ENCODE measurements around the gene TEFM. TPM values are rescaled to one million over a fixed set of nuclear protein-coding genes. Genes with fewer than 3 reads are reported as not detected.

TEFM gene
- total and polyA plus RNA-seq, 2 of the 8 experiments (the other 6 are each of a cell fraction or from before 2014, with no cell fraction given) = 6.1 to 10.9 TPM

GRCh38 chr17:30927756-30928155 lies 21.7 kb upstream of the TEFM start:
- H3K18ac ChIP-seq (ENCODE audit: extremely low read depth, low read length) = no peak overlapping the region
- TF ChIP-seq CREB1 (IDR thresholded peaks at IDR 0.05) (no peak), CTBP2 (IDR thresholded peaks at IDR 0.05; ENCODE audit: borderline replicate concordance, insufficient read depth, insufficient read length, low read length) (no peak), RNF2 (IDR thresholded peaks at IDR 0.05; ENCODE audit: borderline replicate concordance, low read depth, low read length, missing control alignments, poor library complexity, severe bottlenecking) (no peak), EZH2 (IDR thresholded peaks at IDR 0.05; ENCODE audit: low read depth, low read length, severe bottlenecking) (no peak), MAFK (IDR thresholded peaks at IDR 0.05; ENCODE audit: low read depth, low read length) (no peak), RFX5 (IDR thresholded peaks at IDR 0.05; ENCODE audit: borderline replicate concordance, low read depth, low read length) (no peak), EP300 (IDR thresholded peaks at IDR 0.05; ENCODE audit: borderline replicate concordance in 1 of 2, low read depth in 2 of 2, low read length in 2 of 2) (no peak), CBX5 (IDR thresholded peaks at IDR 0.05; ENCODE audit: low read depth, low read length) (no peak), SIRT6 (IDR thresholded peaks at IDR 0.05; ENCODE audit: low read length) (no peak), CHD1 (IDR thresholded peaks at IDR 0.05; ENCODE audit: low read depth, low read length) (no peak), NANOG (IDR thresholded peaks at IDR 0.05; ENCODE audit: insufficient read depth, low read depth, low read length, poor library complexity, severe bottlenecking) (no peak)
- TF ChIP-seq, protein P1, sequence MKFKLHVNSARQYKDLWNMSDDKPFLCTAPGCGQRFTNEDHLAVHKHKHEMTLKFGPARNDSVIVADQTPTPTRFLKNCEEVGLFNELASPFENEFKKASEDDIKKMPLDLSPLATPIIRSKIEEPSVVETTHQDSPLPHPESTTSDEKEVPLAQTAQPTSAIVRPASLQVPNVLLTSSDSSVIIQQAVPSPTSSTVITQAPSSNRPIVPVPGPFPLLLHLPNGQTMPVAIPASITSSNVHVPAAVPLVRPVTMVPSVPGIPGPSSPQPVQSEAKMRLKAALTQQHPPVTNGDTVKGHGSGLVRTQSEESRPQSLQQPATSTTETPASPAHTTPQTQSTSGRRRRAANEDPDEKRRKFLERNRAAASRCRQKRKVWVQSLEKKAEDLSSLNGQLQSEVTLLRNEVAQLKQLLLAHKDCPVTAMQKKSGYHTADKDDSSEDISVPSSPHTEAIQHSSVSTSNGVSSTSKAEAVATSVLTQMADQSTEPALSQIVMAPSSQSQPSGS (IDR thresholded peaks at IDR 0.05; ENCODE audit: low read length) = no peak

More at GRCh38 chr17:30927756-30928155, 21.7 kb upstream of the TEFM start:
- no peaks in the 10 kb centered on the region for H3K79me1 ChIP-seq (ENCODE audit: low read depth, low read length)
- peaks cover 7 to 18% (median 12%) of the 10 kb centered on the region in 4 experiments for H3K27me3 ChIP-seq (replicated peaks in 1 of 4; ENCODE audit: control insufficient read depth in 3 of 4, extremely low read depth in 1 of 4, insufficient read depth in 3 of 4, low read length in 3 of 4)
- H3K23ac ChIP-seq (ENCODE audit: insufficient read length) = no peak overlapping the region
- H3K9me3 ChIP-seq (ENCODE audit: insufficient read depth in 2 of 2, low read depth in 1 of 2, low read length in 1 of 2) = no peaks in the 10 kb centered on the region
- DNase-seq (ENCODE audit: low read depth in 1 of 2, low spot score in 2 of 2) = no peak
- H3K4ac ChIP-seq (replicated peaks; ENCODE audit: insufficient read length, low read depth, low read length) = no peak overlapping the region
- H4K5ac ChIP-seq (ENCODE audit: insufficient read length, low read depth, low read length) = no peak overlapping the region
- no peak overlapping the region for H3K9ac ChIP-seq (replicated peaks in 1 of 4; ENCODE audit: extremely low read depth in 1 of 4, low read depth in 3 of 4, low read length in 3 of 4)
- WGBS, 2 experiments (ENCODE audit: extremely low coverage in 1 of 2, insufficient coverage in 1 of 2, insufficient read length in 1 of 2, insufficient replicate concordance in 2 of 2, low coverage in 1 of 2, low lambda C conversion rate in 2 of 2, missing lambda C conversion rate in 1 of 2) = 88% methylated on average over 5 of the region's 5 CpGs; no CpG with 5 or more reads in 1 of the 2 experiments
- H3K79me2 ChIP-seq (ENCODE audit: control insufficient read depth in 1 of 2, insufficient read depth in 2 of 2, low read length in 2 of 2) = no peaks in the 10 kb centered on the region
- FAIRE-seq = no peak
- no peak overlapping the region for H2BK20ac ChIP-seq (ENCODE audit: low read length)
- H4K91ac ChIP-seq (replicated peaks; ENCODE audit: insufficient read length, low read length) = no peak overlapping the region
- no peak overlapping the region for H3K27ac ChIP-seq (ENCODE audit: low read depth, low read length)
- H2BK15ac ChIP-seq (ENCODE audit: low read length) = no peak overlapping the region
- H2BK120ac ChIP-seq (replicated peaks; ENCODE audit: low read depth, low read length) = no peak overlapping the region
- H4K20me1 ChIP-seq (replicated peaks in 1 of 2; ENCODE audit: control insufficient read depth in 1 of 2, insufficient read depth in 2 of 2, low read length in 2 of 2) = no peaks in the 10 kb centered on the region
- no peaks in the 10 kb centered on the region for H3K36me3 ChIP-seq (ENCODE audit: control insufficient read depth in 2 of 4, insufficient read depth in 4 of 4, low read length in 3 of 4)
- no peak overlapping the region for H3K56ac ChIP-seq (replicated peaks; ENCODE audit: insufficient read length, low read depth, low read length)
- POLR2A ChIA-PET (ENCODE audit: partially characterized antibody) = no interaction called here
- no peak overlapping the region for H3K4me3 ChIP-seq (ENCODE audit: extremely low read depth in 1 of 4, insufficient read depth in 2 of 4, low read depth in 3 of 4, low read length in 4 of 4)
- no peak overlapping the region for H2AK5ac ChIP-seq (ENCODE audit: low read depth, low read length)
- no peak overlapping the region for H3K14ac ChIP-seq (ENCODE audit: insufficient read length)
- H3K23me2 ChIP-seq (ENCODE audit: low read depth, low read length) = 0 out of 2 replicates have a peak, but pooled peaks cover under 1% of the 10 kb centered on the region
- no peak overlapping the region for H2BK5ac ChIP-seq (ENCODE audit: low read depth, low read length)
- no peaks in the 10 kb centered on the region for H3K4me1 ChIP-seq (replicated peaks in 1 of 4; ENCODE audit: control insufficient read depth in 3 of 4, insufficient read depth in 4 of 4, low read length in 3 of 4)
- H3K4me2 ChIP-seq (ENCODE audit: insufficient read depth in 1 of 2, low read depth in 2 of 2, low read length in 2 of 2) = no peak overlapping the region
- no peak overlapping the region for H2AFZ ChIP-seq (ENCODE audit: low read length)
- H4K8ac ChIP-seq (ENCODE audit: extremely low read depth, insufficient read depth, low read length) = no peak overlapping the region
- CTCF ChIA-PET (ENCODE audit: partially characterized antibody) = interaction anchor here (0.6 to 1.3 kb wide), 4 partner anchors 11 to 597 kb away, joined by 3 to 4 read pairs (median 3); partner anchors contain the start of gene RNF135
- no peak overlapping the region for H2BK12ac ChIP-seq (ENCODE audit: low read depth, low read length)
